ENCODE data around the gene PDCL2.
A peak's percentile ranks its signal among the peaks of the same experiment; 100 is the strongest.
"Not testable (repeated sequence)": the region's sequence is repeated elsewhere in the genome, so short reads cannot be mapped to it uniquely, and the experiment has no call there.

Gene PDCL2

GRCh38 chr4:55588160-55588559 lies 3.9 kb downstream of the PDCL2 start:
- DNase-seq (ENCODE audit: low spot score) = no peak

- not testable (repeated sequence) for DNase-seq (ENCODE audit: low spot score)
Measured at GRCh38 chr4:55582773-55583172, 9.3 kb downstream of the PDCL2 start.

GRCh38 chr4:55578341-55579010 lies 13.6 kb downstream of the PDCL2 start:
- no peak for DNase-seq (ENCODE audit: low spot score)

- DNase-seq (ENCODE audit: low spot score) = no peak
Measured at GRCh38 chr4:55575513-55575912, 16.5 kb downstream of the PDCL2 start.

GRCh38 chr4:55574252-55574651 lies 17.8 kb downstream of the PDCL2 start:
- no peak for DNase-seq (ENCODE audit: low spot score)

DNA sequence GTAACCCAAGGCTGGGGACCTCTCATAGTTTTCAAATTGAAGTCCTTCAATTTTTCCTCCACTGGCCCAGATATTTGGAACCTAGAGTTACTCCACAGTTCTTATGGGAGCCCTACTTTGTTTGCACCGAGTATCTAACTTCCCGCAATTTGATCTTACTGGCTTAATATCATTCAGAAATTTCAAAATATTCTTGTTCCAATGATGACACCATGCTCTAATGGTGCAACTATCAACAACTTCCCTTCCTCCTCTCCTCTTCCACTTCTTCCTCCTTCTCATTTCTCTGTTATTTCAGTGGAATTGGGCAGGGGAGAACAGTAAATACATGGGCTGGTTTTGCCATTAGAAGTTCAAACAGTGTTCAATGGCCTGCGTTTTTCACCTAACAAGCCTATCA lies 20.2 kb downstream of the PDCL2 start:
- DNase-seq (ENCODE audit: low spot score) = no peak

- DNase-seq (ENCODE audit: low spot score) = no peak
Measured at GRCh38 chr4:55568905-55569504, 23.0 kb downstream of the PDCL2 start.

GRCh38 chr4:55561889-55562288 lies 30.2 kb downstream of the PDCL2 start:
- no peak for DNase-seq (ENCODE audit: low spot score)

GRCh38 chr4:55560096-55560495 lies 31.9 kb downstream of the PDCL2 start:
- DNase-seq (ENCODE audit: low spot score) = no peak

DNA sequence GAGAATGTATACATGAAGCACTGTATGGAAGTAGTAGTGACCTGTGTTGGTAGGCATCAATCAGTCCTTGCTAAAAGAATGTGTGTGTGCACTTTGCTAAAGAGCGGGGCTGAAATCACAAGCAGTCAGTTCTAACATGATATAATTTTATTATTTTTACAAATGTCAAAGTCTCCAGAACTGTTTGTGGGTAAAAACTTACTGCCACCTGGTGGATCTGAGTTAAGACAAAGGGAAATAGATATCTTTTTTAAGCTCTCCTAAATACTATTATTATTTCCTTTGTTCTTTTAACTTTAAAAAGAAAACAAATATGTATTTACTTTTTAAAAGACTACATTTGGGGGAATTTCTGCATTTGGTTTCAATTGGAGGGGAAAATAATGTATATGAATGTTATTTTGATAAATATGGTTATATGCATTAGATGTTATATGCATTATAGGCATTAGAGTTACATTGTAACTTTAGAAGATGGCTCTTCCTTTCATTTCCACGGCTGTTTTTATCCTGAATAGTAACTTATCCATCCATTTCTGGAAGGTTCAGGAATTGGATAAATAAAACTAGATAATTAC lies 37.5 kb downstream of the PDCL2 start:
- DNase-seq (ENCODE audit: low spot score) = peak; percentile 56

- DNase-seq (ENCODE audit: low spot score) = peak; percentile 64
Measured at GRCh38 chr4:55553441-55554201, 38.4 kb downstream of the PDCL2 start.

DNA sequence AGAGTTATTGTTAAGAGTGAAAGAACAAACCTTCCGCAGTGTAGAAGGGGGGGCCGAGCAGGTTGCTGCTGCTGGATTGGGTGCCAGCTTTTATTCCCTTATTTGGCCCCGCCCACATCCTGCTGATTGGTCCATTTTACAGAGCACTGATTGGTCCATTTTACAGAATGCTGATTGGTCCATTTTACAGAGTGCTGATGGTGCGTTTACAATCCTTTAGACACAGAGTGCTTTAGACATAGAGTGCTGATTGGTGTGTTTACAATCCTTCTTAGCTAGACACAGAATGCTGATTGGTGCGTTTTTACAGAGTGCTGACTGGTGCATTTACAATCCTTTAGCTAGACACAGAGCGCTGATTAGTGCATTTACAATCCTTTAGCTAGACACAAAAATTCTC lies 40.1 kb downstream of the PDCL2 start:
- DNase-seq (ENCODE audit: low spot score) = not testable (repeated sequence)

- DNase-seq (ENCODE audit: low spot score) = peak; percentile 44
Measured at GRCh38 chr4:55549888-55550287, 42.2 kb downstream of the PDCL2 start.

DNA sequence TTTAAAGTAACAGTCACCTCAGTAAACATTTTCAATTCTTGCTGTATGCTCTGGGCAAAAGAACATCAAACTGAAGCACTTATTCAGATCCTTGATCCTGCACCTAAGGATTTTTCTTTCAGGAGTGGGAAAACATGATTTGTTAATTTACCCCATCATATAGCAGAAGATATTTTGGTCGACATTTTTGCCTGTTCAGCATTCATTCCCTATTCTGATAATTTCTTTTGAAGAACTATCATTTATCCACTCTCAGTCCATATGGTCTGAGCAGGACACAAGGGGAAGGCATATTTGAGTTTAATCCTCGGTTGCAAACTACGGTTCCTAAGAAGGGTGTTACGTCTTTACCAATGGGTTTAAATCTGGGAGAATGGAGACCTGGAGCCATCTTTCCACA lies 44.1 kb downstream of the PDCL2 start:
- no peak for DNase-seq (ENCODE audit: low spot score)

- DNase-seq (ENCODE audit: low spot score) = peak; percentile 63
Measured at GRCh38 chr4:55547466-55547770, 44.6 kb downstream of the PDCL2 start.

DNA sequence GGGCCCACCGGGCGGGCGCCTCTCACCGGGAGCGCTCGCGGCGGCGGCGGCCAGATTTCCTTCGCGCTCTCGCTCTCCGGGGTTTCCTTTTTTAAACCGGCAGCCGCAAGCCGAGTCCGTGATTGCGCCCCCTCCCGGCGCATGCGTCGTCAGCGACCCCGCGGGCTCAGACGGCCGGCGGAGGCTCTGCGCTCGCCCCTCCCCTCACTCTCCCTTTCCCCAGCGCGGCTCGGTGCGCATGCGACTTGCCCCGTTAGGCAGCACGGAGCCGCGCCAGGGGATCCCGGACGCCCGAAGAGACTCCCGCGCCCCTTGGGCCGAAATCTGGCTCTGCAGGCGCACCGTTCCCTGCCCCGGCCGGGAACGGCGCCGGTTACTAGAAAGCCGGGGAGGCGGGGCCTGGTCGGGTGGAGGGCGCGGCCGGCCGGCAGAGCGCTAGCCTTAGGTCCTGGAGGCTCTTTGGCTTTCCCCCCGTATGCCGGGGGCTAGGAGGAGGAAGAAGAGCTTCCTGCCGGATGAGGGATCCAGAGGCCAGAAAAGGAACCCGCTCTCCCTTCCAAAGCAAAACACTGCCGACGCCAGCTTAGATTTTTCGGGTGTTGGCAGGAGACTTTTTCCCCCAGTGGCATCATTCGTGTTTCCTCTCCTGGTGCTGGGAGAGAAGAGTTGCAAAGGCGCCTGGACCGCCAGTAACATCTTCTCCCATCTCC lies 45.1 kb downstream of the PDCL2 start, which contains the start of gene CLOCK:
Gene CLOCK (minus strand): TSS at position 154 of the 710 bp plus-strand sequence. CDS start 64,124 bp downstream, outside the sequence.
- peak; percentile 94 for DNase-seq (ENCODE audit: low spot score)

GRCh38 chr4:55546506-55546755 lies 45.6 kb downstream of the PDCL2 start:
- DNase-seq (ENCODE audit: low spot score) = no peak

DNA sequence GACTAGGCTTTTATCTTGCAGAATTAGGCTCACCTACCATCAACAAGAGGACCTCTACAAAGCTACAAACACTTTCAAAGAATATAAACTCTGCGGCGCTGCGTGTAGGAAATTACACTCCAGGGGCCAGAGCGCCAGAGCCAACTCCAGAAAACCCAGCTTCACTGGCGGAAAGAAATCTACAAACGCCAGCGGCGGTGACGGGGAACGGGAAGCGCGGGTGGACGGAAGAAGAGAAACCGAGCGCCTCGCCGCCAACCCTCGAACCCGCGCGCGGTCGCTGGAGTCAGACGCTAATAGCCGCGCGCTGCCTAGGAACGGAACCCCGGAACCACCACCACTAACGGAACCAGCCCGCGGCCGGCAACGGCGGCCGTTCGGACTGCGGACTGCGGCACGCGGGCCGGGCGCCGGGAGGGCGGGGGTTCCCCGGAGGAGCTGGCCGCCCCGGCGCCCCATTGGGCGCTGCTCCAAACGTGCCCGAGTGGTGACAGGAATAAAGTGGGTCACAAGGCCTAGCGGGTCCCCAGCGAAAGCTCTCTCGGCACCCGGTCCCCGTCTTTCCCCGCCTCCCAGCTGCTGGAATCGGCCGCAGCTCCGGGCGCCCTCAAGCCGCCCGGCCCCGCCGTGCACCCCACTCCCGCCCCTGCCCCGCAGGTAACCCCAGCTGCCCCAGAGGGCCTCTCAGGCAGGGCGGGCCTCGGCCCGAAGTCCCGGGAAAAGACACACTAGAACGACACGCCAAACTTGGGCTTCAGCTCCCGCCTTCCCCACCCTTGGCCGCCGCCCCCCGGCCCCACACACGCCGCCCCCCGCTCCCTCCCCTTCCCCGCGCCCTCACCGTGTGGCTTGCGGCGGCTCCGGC lies 46.2 kb downstream of the PDCL2 start:
- peak; percentile 84 for DNase-seq (ENCODE audit: low spot score)

GRCh38 chr4:55545151-55545550 lies 46.9 kb downstream of the PDCL2 start:
- no peak for DNase-seq (ENCODE audit: low spot score)

DNA sequence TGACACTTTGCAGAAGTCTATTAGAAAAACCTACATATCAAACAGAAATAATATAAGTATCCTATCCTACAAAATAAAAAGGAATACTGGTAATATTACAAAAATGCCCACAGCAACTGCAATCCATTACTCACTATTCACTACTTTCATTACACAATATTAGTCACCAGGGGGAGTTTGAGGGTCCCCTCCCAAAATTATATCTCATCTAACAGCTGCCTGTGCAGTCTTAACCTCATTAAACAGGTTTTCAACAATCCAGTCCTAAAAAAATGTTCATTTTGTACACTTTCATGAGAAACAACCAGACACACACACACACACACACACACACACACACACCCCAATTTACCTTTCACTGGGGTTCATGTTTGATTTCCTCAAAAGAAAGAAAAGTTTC lies 48.2 kb downstream of the PDCL2 start:
- peak; percentile 17 for DNase-seq (ENCODE audit: low spot score)

DNA sequence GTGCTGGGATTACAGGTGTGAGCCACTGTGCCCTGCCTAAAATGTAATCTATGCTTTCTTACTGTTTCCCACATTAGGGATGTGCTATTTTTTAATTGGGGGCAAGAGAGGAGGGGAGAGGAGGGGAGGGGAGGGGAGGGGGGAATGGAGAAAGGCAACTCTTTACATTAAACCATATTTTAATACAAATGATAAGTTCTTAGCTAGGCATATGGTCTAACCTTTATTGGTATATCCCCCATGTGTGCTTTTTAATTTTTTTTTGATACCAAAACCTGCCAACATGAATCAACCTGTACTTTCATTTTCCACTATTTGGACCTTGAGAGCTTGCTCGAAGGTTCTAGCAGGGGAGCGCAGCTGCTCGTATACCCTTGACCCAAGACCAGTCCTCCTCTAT lies 51.8 kb downstream of the PDCL2 start:
- no peak for DNase-seq (ENCODE audit: low spot score)

DNA sequence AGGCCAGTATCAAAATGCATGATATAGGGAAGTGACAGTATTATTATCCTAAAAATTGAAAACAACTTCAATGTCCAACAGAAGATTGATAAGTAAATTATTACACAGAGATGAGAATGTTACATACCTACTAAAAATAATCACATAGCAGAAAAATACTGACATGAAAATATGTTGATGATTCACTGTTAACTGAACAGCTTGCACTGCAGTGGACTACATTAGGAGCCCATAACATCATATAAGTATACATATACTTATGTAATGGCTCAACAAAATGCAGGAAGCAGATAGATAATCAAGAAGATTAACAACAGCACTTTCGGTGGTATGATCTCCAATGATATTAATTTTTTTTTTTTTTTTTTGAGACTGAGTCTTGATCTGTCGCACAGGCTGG lies 52.4 kb downstream of the PDCL2 start:
- no peak for DNase-seq (ENCODE audit: low spot score)
